ENCODE data around the gene STAT1.

The STAT1 gene

GRCh38 chr2:191031256-191031655, 17.3 kb upstream of the STAT1 start:
- DNase-seq (ENCODE audit: low read depth): no peak

GRCh38 chr2:191030521-191031154, 16.7 kb upstream of the STAT1 start:
- DNase-seq (ENCODE audit: low read depth): no peak

GRCh38 chr2:191029280-191029950, 15.4 kb upstream of the STAT1 start:
- no peak for DNase-seq (ENCODE audit: low read depth)

GRCh38 chr2:191026377-191026776, 12.4 kb upstream of the STAT1 start:
- DNase-seq (ENCODE audit: low read depth): no peak

- DNase-seq (ENCODE audit: low read depth): no peak
These were observed 11.2 kb upstream of the STAT1 start for GRCh38 chr2:191025135-191025534.

- DNase-seq (ENCODE audit: low read depth): no peak
These were observed 9.3 kb upstream of the STAT1 start for GRCh38 chr2:191023235-191023679.

- DNase-seq (ENCODE audit: low read depth): no peak
These were observed 6.9 kb upstream of the STAT1 start for GRCh38 chr2:191020742-191021381.

- peak; percentile 85 for DNase-seq (ENCODE audit: low read depth)
These were observed 6.3 kb upstream of the STAT1 start for GRCh38 chr2:191020221-191020741.

GRCh38 chr2:191019376-191019775, 5.4 kb upstream of the STAT1 start:
- no peak for DNase-seq (ENCODE audit: low read depth)

GRCh38 chr2:191018643-191019119, 4.7 kb upstream of the STAT1 start:
- DNase-seq (ENCODE audit: low read depth): no peak

- DNase-seq (ENCODE audit: low read depth): no peak
These were observed 4.1 kb upstream of the STAT1 start for GRCh38 chr2:191018048-191018447.

- no peak for DNase-seq (ENCODE audit: low read depth)
These were observed 1.9 kb upstream of the STAT1 start for GRCh38 chr2:191015831-191016230.

- no peak for DNase-seq (ENCODE audit: low read depth)
These were observed 1.3 kb upstream of the STAT1 start for GRCh38 chr2:191015239-191015638.

GRCh38 chr2:191014653-191015020, 666 bp upstream of the STAT1 start:
- no peak for DNase-seq (ENCODE audit: low read depth)

GRCh38 chr2:191013682-191013931, 364 bp downstream of the STAT1 start:
- no peak for DNase-seq (ENCODE audit: low read depth)

- DNase-seq (ENCODE audit: low read depth): no peak
These were observed 908 bp downstream of the STAT1 start for GRCh38 chr2:191012845-191013681.

- DNase-seq (ENCODE audit: low read depth): no peak
These were observed 1.6 kb downstream of the STAT1 start for GRCh38 chr2:191012346-191012745.

GRCh38 chr2:191010887-191011885, 2.8 kb downstream of the STAT1 start:
- DNase-seq (ENCODE audit: low read depth): no peak

GRCh38 chr2:191009541-191010374, 4.2 kb downstream of the STAT1 start:
- no peak for DNase-seq (ENCODE audit: low read depth)

- DNase-seq (ENCODE audit: low read depth): no peak
These were observed 5.7 kb downstream of the STAT1 start for GRCh38 chr2:191008286-191008685.

Data from T-helper 22 cell (primary cell).